ENCODE results near the gene TGIF2. TPM values are rescaled to one million over a fixed set of nuclear protein-coding genes. Genes with fewer than 3 reads are reported as not detected.

Gene TGIF2
- polyA plus RNA-seq, 1 of the 3 experiments (the other 2 are of a cell fraction), result 10.8 TPM

DNA sequence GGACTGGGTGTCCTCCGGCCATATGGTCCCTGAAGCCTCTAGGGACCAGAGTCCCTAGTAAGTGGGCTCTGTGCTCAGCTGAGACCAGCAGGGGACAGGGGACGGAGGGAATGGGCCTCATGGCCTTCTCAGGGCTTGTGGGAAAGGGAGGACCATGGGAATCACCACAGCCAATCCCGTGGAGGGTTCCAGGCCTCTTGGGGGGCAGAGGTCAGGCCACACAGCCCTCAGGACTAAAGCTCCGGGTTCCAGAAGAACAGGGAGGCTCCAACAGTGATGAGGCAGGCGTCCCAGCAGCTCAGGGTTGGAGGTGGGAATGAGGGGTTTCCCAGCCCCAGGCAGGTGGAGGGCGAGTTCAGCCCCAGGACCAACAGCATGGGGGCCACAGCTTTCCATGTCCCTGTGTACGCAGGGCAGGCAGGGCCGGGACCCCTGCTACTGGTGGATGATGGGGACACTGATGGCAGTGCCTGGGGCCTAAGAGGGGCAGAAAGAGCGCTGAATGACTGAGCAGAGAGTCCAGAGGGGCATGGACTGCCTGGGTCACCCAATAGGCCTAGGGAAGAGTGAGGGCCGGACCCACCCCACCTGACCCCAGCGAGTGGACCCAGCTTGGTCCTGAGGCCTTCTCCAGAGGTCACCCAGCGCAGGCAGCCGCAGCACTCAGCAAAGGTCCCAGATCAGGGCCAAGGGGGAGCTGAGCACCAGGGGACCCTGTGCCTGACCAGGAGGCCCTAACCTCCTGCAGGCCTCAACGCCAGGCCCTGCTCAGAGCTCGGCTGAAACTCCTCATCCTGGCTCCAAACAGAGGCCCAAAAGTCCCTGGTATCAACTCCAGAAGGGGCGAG is 23.2 kb upstream of the TGIF2 start:
- no peak overlapping the region for H2AFZ ChIP-seq (ENCODE audit: low read depth)
- no peaks in the 10 kb centered on the region for H3K4me1 ChIP-seq (ENCODE audit: control insufficient read depth in 1 of 2, insufficient read depth in 2 of 2, low read depth in 1 of 2, low read length in 1 of 2)
- no peak overlapping the region for H3K4me3 ChIP-seq (ENCODE audit: low read depth in 2 of 2, low read length in 1 of 2)
- H3K27me3 ChIP-seq (ENCODE audit: insufficient read depth), result no peaks in the 10 kb centered on the region
- no peaks in the 10 kb centered on the region for H3F3A ChIP-seq (replicated peaks; ENCODE audit: insufficient read depth)
- TF ChIP-seq, protein P1, sequence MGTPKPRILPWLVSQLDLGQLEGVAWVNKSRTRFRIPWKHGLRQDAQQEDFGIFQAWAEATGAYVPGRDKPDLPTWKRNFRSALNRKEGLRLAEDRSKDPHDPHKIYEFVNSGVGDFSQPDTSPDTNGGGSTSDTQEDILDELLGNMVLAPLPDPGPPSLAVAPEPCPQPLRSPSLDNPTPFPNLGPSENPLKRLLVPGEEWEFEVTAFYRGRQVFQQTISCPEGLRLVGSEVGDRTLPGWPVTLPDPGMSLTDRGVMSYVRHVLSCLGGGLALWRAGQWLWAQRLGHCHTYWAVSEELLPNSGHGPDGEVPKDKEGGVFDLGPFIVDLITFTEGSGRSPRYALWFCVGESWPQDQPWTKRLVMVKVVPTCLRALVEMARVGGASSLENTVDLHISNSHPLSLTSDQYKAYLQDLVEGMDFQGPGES (IDR thresholded peaks at IDR 0.05; ENCODE audit: low read depth, low read length), result no peak
- TF ChIP-seq RAD21 (IDR thresholded peaks at IDR 0.05; ENCODE audit: low read length) (no peak), EP300 (IDR thresholded peaks at IDR 0.05; ENCODE audit: borderline replicate concordance in 1 of 2, low read depth in 1 of 2, low read length in 1 of 2) (no peak), NRF1 (IDR thresholded peaks at IDR 0.05; ENCODE audit: low read depth, low read length) (no peak), RXRA (IDR thresholded peaks at IDR 0.05; ENCODE audit: borderline replicate concordance, low read depth) (no peak), FOXM1 (IDR thresholded peaks at IDR 0.05; ENCODE audit: low read depth) (no peak), MXI1 (IDR thresholded peaks at IDR 0.05; ENCODE audit: low read depth, low read length) (no peak), ELF1 (IDR thresholded peaks at IDR 0.05) (no peak), YY1 (IDR thresholded peaks at IDR 0.05; ENCODE audit: low read depth) (no peak), MEF2A (IDR thresholded peaks at IDR 0.05; ENCODE audit: borderline replicate concordance, low read depth) (no peak), RCOR1 (IDR thresholded peaks at IDR 0.05; ENCODE audit: low read length) (no peak), RFX5 (IDR thresholded peaks at IDR 0.05; ENCODE audit: low read length) (no peak), FOXJ3 (CRISPR knock-in tag; IDR thresholded peaks at IDR 0.05) (no peak), NFIC (IDR thresholded peaks at IDR 0.05; ENCODE audit: borderline replicate concordance) (no peak), EZH2phosphoT487 (IDR thresholded peaks at IDR 0.05; ENCODE audit: borderline replicate concordance, low read depth) (no peak)
- TF ChIP-seq, protein P2, sequence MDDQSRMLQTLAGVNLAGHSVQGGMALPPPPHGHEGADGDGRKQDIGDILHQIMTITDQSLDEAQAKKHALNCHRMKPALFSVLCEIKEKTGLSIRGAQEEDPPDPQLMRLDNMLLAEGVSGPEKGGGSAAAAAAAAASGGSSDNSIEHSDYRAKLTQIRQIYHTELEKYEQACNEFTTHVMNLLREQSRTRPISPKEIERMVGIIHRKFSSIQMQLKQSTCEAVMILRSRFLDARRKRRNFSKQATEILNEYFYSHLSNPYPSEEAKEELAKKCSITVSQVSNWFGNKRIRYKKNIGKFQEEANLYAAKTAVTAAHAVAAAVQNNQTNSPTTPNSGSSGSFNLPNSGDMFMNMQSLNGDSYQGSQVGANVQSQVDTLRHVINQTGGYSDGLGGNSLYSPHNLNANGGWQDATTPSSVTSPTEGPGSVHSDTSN (IDR thresholded peaks at IDR 0.05), result no peak
- TF ChIP-seq, protein P3, sequence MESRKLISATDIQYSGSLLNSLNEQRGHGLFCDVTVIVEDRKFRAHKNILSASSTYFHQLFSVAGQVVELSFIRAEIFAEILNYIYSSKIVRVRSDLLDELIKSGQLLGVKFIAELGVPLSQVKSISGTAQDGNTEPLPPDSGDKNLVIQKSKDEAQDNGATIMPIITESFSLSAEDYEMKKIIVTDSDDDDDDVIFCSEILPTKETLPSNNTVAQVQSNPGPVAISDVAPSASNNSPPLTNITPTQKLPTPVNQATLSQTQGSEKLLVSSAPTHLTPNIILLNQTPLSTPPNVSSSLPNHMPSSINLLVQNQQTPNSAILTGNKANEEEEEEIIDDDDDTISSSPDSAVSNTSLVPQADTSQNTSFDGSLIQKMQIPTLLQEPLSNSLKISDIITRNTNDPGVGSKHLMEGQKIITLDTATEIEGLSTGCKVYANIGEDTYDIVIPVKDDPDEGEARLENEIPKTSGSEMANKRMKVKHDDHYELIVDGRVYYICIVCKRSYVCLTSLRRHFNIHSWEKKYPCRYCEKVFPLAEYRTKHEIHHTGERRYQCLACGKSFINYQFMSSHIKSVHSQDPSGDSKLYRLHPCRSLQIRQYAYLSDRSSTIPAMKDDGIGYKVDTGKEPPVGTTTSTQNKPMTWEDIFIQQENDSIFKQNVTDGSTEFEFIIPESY (IDR thresholded peaks at IDR 0.05; ENCODE audit: borderline replicate concordance, low read depth), result no peak
- TF ChIP-seq, protein P4, sequence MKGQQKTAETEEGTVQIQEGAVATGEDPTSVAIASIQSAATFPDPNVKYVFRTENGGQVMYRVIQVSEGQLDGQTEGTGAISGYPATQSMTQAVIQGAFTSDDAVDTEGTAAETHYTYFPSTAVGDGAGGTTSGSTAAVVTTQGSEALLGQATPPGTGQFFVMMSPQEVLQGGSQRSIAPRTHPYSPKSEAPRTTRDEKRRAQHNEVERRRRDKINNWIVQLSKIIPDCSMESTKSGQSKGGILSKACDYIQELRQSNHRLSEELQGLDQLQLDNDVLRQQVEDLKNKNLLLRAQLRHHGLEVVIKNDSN (IDR thresholded peaks at IDR 0.05; ENCODE audit: borderline replicate concordance, low read depth), result no peak
- TF ChIP-seq, protein P5, sequence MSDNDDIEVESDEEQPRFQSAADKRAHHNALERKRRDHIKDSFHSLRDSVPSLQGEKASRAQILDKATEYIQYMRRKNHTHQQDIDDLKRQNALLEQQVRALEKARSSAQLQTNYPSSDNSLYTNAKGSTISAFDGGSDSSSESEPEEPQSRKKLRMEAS (IDR thresholded peaks at IDR 0.05; ENCODE audit: low read depth), result no peak
- H3K9me3 ChIP-seq, result no peaks in the 10 kb centered on the region
- POLR2A ChIA-PET, result no interaction called here
- no peaks in the 10 kb centered on the region for H3K79me2 ChIP-seq (ENCODE audit: insufficient read depth)
- CTCF ChIA-PET, result interaction anchor here (0.9 to 1.5 kb wide), 2 partner anchors 8 to 56 kb away, joined by 3 read pairs; partner anchors contain the start of gene RAB5IF
- no peak overlapping the region for H3K4me2 ChIP-seq
- no peak overlapping the region for H3K9ac ChIP-seq
- DNase-seq, result no peak
- no peak overlapping the region for H3K27ac ChIP-seq (ENCODE audit: low read depth in 2 of 2, low read length in 1 of 2)
- H3K9me2 ChIP-seq, result no peaks in the 10 kb centered on the region
- WGBS (ENCODE audit: low lambda C conversion rate), result 84% methylated on average over 7 of the region's 16 CpGs
- no peaks in the 10 kb centered on the region for H3K36me3 ChIP-seq (replicated peaks in 1 of 2; ENCODE audit: control insufficient read depth in 1 of 2, insufficient read depth in 2 of 2, low read length in 1 of 2)
- no peaks in the 10 kb centered on the region; the same call in 1 of the 2 replicates for H4K20me1 ChIP-seq (ENCODE audit: insufficient read depth)

Measured in SK-N-SH (cell line).